SK-N-SH (cell line): ENCODE data around the gene KLHDC8A. TPM values are rescaled to one million over a fixed set of nuclear protein-coding genes. Genes with fewer than 3 reads are reported as not detected.

Source experiments
- CTCF ChIA-PET: fragments of 300-600, 350-600 bp; formaldehyde crosslinking; extraction: SDS; loops from one replicate; lab custom pipeline; 2021; lab: Yijun Ruan, JAX
- POLR2A ChIA-PET: fragments of 350-600 bp; sonication (Branson Sonifier 250); formaldehyde crosslinking; extraction: SDS; loops from one replicate; lab custom pipeline; 2020; ENCODE audit warnings: antibody characterized with exemption, inconsistent platforms; lab: Yijun Ruan, JAX
- DNase-seq: peaks from one replicate; pipeline ENCODE4 v3.0.0; 2012
- H2AFZ ChIP-seq: fragments of 200-600 bp; sonication (generic); 2 replicates; pipeline ENCODE4 v1.8.1; 2016; ENCODE audit warnings: antibody characterized with exemption, mild to moderate bottlenecking, low read depth
- H3F3A ChIP-seq: fragments of 200-600 bp; sonication (generic); replicated peaks from 2 replicates; pipeline ENCODE3; 2016; ENCODE audit warnings: antibody characterized with exemption, mild to moderate bottlenecking; ENCODE audit not compliant: insufficient read depth
- H3K27ac ChIP-seq, 2 experiments: fragments of 200-500 bp in 1 of 2; fragments of 200-600 bp in 1 of 2; sonication (Bioruptor generic) in 1 of 2; sonication (generic), shearing (Covaris generic) in 1 of 2; 2 replicates each; pipeline versions ENCODE4 v1.5.1 to v1.6.1; 2014 to 2016; ENCODE audit warnings: low read depth in 2 of 2, inconsistent platforms in 1 of 2, low read length in 1 of 2, mild to moderate bottlenecking in 1 of 2, mixed read lengths in 1 of 2
- H3K27me3 ChIP-seq: fragments of 200-600 bp; sonication (generic), shearing (Covaris generic); 2 replicates; pipeline ENCODE4 v1.6.1; 2016; ENCODE audit warnings: mixed run types; ENCODE audit not compliant: insufficient read depth
- H3K36me3 ChIP-seq, 2 experiments: fragments of 200-500 bp in 1 of 2; fragments of 200-600 bp in 1 of 2; sonication (Bioruptor generic) in 1 of 2; sonication (generic) in 1 of 2; replicated peaks in 1 of 2; 2 replicates each; pipeline versions ENCODE3 to v1.5.1; 2014 to 2016; ENCODE audit warnings: low read length in 1 of 2, mild to moderate bottlenecking in 1 of 2; ENCODE audit not compliant: insufficient read depth in 2 of 2, control insufficient read depth in 1 of 2
- H3K4me1 ChIP-seq, 2 experiments: fragments of 200-500 bp in 1 of 2; fragments of 200-600 bp in 1 of 2; sonication (Bioruptor generic) in 1 of 2; sonication (generic), shearing (Covaris generic) in 1 of 2; 2 replicates each; pipeline versions ENCODE4 v1.5.1 to v1.6.1; 2014 to 2016; ENCODE audit warnings: low read depth in 1 of 2, low read length in 1 of 2, mixed run types in 1 of 2; ENCODE audit not compliant: insufficient read depth in 2 of 2, control insufficient read depth in 1 of 2
- H3K4me2 ChIP-seq: fragments of 200-600 bp; sonication (generic), shearing (Covaris generic); 2 replicates; pipeline ENCODE4 v1.6.1; 2017; ENCODE audit warnings: mixed run types
- H3K4me3 ChIP-seq, 2 experiments: fragments of 200-500 bp in 1 of 2; fragments of 200-600 bp in 1 of 2; sonication (Bioruptor generic) in 1 of 2; sonication (generic), shearing (Covaris generic) in 1 of 2; 2 replicates each; pipeline versions ENCODE4 v1.5.1 to v1.8.1; 2014 to 2016; ENCODE audit warnings: low read depth in 2 of 2, inconsistent platforms in 1 of 2, low read length in 1 of 2, mild to moderate bottlenecking in 1 of 2, mixed read lengths in 1 of 2, moderate library complexity in 1 of 2
- H3K79me2 ChIP-seq: fragments of 200-600 bp; sonication (generic); 2 replicates; pipeline ENCODE4 v1.8.1; 2017; ENCODE audit warnings: mild to moderate bottlenecking; ENCODE audit not compliant: insufficient read depth
- H3K9ac ChIP-seq: fragments of 200-600 bp; sonication (generic); 2 replicates; pipeline ENCODE4 v1.6.1; 2017; ENCODE audit warnings: mixed run types
- H3K9me2 ChIP-seq: fragments of 200-600 bp; sonication (generic); 2 replicates; pipeline ENCODE4 v1.6.1; 2017; ENCODE audit warnings: mixed run types
- H3K9me3 ChIP-seq: fragments of 200-600 bp; sonication (generic); 2 replicates; pipeline ENCODE4 v1.6.1; 2017; ENCODE audit warnings: mixed run types, mild to moderate bottlenecking, moderate library complexity
- H4K20me1 ChIP-seq: fragments of 200-600 bp; sonication (generic); 2 replicates; pipeline ENCODE4 v1.6.1; 2017; ENCODE audit warnings: mild to moderate bottlenecking, mixed run types; ENCODE audit not compliant: insufficient read depth
- ELF1 ChIP-seq: IDR thresholded peaks from 2 replicates; pipeline ENCODE4 v1.4.0; 2012
- FOXM1 ChIP-seq: IDR thresholded peaks from 2 replicates; pipeline ENCODE4 v1.4.0; 2012; ENCODE audit warnings: low read depth, mild to moderate bottlenecking
- GABPA ChIP-seq: IDR thresholded peaks from 2 replicates; pipeline ENCODE4 v1.4.0; 2012; ENCODE audit warnings: low read depth, mild to moderate bottlenecking
- MXI1 ChIP-seq: IDR thresholded peaks from 2 replicates; pipeline ENCODE4 v1.6.1; 2012; ENCODE audit warnings: mild to moderate bottlenecking, low read depth, low read length, improper control_type of control experiment
- NFIC ChIP-seq: IDR thresholded peaks from 2 replicates; pipeline ENCODE4 v1.4.0; 2012; ENCODE audit warnings: borderline replicate concordance
- NRF1 ChIP-seq: IDR thresholded peaks from 2 replicates; pipeline ENCODE4 v1.6.1; 2012; ENCODE audit warnings: low read depth, mild to moderate bottlenecking, low read length
- POLR2AphosphoS5 ChIP-seq: IDR thresholded peaks from 2 replicates; pipeline ENCODE4 v1.6.1; 2012; ENCODE audit warnings: low read depth, low read length
- RFX5 ChIP-seq: IDR thresholded peaks from 2 replicates; pipeline ENCODE4 v1.6.1; 2012; ENCODE audit warnings: mild to moderate bottlenecking, improper control_type of control experiment, low read length
- WGBS: methylation state at CpG from one replicate; pipeline ENCODE4 v1.1.6; 2017; ENCODE audit warnings: low lambda C conversion rate; 5-methylcytosine and 5-hydroxymethylcytosine counted together
- polyA plus RNA-seq, 3 experiments: library from polyadenylated mRNA; depleted of rRNA; stranded (reverse); fragments of >200 nt; gene quantifications; 2 replicates each; pipeline ENCODE4 v1.2.3, GENCODE V29; 2012
- TF ChIP-seq, protein P1 (sequence below): IDR thresholded peaks from 2 replicates; pipeline ENCODE4; 2012
- TF ChIP-seq, protein P2 (sequence below): fragments of 150-350 bp; IDR thresholded peaks from 2 replicates; pipeline ENCODE4 v1.6.1; 2016; ENCODE audit warnings: mild to moderate bottlenecking, low read depth, low read length

Gene KLHDC8A
- polyA plus RNA-seq, 1 of the 3 experiments (the other 2 are of a cell fraction) = 0.02 TPM

DNA sequence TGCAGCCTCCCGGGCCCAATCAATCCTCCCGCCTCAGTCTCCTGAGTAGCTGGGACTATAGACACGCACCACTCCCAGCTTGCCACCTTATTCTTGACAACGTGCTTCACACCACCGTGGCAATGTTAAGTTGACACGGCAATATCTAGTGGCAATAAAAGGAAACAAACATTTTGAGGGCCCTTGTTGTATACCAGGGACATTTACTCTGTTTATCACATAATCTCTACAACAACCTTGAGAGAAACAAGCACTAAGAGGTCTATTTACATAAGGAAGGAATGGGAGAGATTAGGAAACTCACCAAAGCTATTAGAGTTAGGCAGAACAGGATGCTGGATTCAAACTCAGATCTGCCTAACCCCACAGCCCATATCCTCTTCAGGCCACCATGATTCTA is 3.1 kb downstream of the KLHDC8A start:
- H3K9ac ChIP-seq = no peak overlapping the region

DNA sequence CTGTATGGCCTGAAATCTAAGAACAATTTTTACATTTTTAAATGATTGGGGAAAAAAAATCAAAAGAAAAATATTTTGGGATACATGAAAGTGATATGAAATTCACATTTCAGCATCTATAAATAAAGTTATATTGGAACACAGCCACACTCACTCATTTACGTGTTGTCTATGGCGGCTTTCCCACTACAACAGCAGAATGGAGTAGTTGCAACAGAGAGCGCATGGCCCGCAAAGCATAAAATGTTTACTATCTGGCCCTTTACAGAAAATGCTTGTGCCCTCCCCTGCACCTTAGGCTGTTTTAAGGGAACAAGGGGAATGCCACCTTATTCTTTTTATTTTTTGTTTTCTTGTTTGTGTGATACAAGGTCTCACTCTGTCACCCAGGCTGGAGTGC is 3.5 kb downstream of the KLHDC8A start:
- CTCF ChIA-PET = interaction anchor here (0.6 to 4.5 kb wide), 19 partner anchors 10 to 306 kb away, joined by 3 to 91 read pairs (median 10); no protein-coding TSS in a partner anchor
- TF ChIP-seq MXI1 = no peak
- TF ChIP-seq, protein P1, sequence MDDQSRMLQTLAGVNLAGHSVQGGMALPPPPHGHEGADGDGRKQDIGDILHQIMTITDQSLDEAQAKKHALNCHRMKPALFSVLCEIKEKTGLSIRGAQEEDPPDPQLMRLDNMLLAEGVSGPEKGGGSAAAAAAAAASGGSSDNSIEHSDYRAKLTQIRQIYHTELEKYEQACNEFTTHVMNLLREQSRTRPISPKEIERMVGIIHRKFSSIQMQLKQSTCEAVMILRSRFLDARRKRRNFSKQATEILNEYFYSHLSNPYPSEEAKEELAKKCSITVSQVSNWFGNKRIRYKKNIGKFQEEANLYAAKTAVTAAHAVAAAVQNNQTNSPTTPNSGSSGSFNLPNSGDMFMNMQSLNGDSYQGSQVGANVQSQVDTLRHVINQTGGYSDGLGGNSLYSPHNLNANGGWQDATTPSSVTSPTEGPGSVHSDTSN = no peak
- TF ChIP-seq RFX5 = no peak
- TF ChIP-seq, protein P2, sequence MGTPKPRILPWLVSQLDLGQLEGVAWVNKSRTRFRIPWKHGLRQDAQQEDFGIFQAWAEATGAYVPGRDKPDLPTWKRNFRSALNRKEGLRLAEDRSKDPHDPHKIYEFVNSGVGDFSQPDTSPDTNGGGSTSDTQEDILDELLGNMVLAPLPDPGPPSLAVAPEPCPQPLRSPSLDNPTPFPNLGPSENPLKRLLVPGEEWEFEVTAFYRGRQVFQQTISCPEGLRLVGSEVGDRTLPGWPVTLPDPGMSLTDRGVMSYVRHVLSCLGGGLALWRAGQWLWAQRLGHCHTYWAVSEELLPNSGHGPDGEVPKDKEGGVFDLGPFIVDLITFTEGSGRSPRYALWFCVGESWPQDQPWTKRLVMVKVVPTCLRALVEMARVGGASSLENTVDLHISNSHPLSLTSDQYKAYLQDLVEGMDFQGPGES = no peak
- Histone ChIP-seq H3K9me2 (no peaks in the 10 kb centered on the region), H3K9ac (no peak overlapping the region), H3K9me3 (no peaks in the 10 kb centered on the region), H3K4me3 (no peak overlapping the region), H3K27me3 (no peaks in the 10 kb centered on the region; the same call in 1 of the 2 replicates), H3K36me3 (no peaks in the 10 kb centered on the region), H4K20me1 (no peaks in the 10 kb centered on the region), H3K27ac (no peak overlapping the region), H2AFZ (no peak overlapping the region), H3K4me2 (no peak overlapping the region), H3K79me2 (no peaks in the 10 kb centered on the region), H3F3A (no peaks in the 10 kb centered on the region), H3K4me1 (peaks cover 0 to 8% of the 10 kb centered on the region in 2 experiments; a peak in 1 of 4 replicates)
- WGBS = 93% methylated on average over 4 of the region's 4 CpGs
- POLR2A ChIA-PET = no interaction called here
- DNase-seq = no peak

More for the DNA sequence above, 3.1 kb downstream of the KLHDC8A start:
- H3K9me3 ChIP-seq = no peaks in the 10 kb centered on the region
- no peak overlapping the region for H2AFZ ChIP-seq
- H3F3A ChIP-seq = no peaks in the 10 kb centered on the region
- no peak overlapping the region for H3K4me3 ChIP-seq
- DNase-seq = no peak
- H4K20me1 ChIP-seq = no peaks in the 10 kb centered on the region
- H3K4me2 ChIP-seq = no peak overlapping the region
- no peak for TF ChIP-seq GABPA
- no peak for TF ChIP-seq POLR2AphosphoS5
- TF ChIP-seq FOXM1 = no peak
- TF ChIP-seq NFIC = no peak
- TF ChIP-seq, protein P2 = no peak
- no peak for TF ChIP-seq ELF1
- TF ChIP-seq NRF1 = no peak
- TF ChIP-seq RFX5 = no peak
- ChIA-PET POLR2A (no interaction called here), CTCF (interaction anchor here (0.6 to 4.5 kb wide), 60 partner anchors 8 to 380 kb away, joined by 3 to 91 read pairs (median 4); partner anchors contain the start of gene CDK18)
- 77% methylated on average over 6 of the region's 6 CpGs for WGBS
- H3K27ac ChIP-seq = no peak overlapping the region
- peaks cover 0 to 8% of the 10 kb centered on the region in 2 experiments; a peak in 1 of 4 replicates for H3K4me1 ChIP-seq
- H3K9me2 ChIP-seq = no peaks in the 10 kb centered on the region
- no peaks in the 10 kb centered on the region for H3K79me2 ChIP-seq
- no peaks in the 10 kb centered on the region; the same call in 1 of the 2 replicates for H3K27me3 ChIP-seq
- no peaks in the 10 kb centered on the region for H3K36me3 ChIP-seq
